GM12874 (cell line): Measurements from ENCODE around the gene SLC6A16.

ENCODE experiments used
- TF ChIP-seq, protein P1 (sequence below): IDR thresholded peaks from 2 replicates; pipeline ENCODE4 v1.5.1; 2011; ENCODE audit warnings: low read depth, mild to moderate bottlenecking, control low read depth, low read length, moderate library complexity; ENCODE audit not compliant: insufficient read depth

The SLC6A16 gene

DNA sequence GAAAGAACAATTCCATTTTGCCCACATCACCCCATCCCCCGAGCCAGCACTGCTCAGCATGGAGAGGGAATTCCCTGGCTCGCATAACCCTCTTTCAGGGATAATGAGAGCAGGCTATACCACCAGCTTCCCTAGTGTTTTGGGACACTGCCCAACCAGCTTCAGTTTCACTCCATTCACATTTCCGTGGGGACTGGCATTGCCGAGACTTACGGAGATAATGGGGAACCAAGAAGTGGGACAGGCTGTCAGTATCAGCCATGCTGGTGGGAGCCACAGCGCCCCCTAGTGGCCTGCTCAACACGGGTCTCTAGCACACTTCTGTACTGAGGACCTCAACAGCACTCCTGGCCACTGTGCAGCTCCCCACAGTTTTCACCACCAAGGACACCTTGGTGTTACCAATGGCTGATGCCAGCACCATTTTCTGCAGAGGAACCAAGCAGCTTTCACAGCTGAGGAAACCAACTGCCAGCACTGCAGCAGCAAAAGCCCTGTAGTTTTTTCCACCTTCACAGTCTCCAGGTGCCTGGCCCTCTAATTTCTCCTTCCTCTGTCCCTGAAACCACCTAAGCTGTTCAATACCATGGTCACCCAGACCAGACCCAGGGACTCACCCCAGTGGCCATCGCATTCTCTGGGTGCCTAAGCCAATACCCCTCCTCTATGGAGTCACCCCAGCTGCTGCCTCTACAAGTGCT, 23.7 kb downstream of the SLC6A16 start:
- TF ChIP-seq, protein P1, sequence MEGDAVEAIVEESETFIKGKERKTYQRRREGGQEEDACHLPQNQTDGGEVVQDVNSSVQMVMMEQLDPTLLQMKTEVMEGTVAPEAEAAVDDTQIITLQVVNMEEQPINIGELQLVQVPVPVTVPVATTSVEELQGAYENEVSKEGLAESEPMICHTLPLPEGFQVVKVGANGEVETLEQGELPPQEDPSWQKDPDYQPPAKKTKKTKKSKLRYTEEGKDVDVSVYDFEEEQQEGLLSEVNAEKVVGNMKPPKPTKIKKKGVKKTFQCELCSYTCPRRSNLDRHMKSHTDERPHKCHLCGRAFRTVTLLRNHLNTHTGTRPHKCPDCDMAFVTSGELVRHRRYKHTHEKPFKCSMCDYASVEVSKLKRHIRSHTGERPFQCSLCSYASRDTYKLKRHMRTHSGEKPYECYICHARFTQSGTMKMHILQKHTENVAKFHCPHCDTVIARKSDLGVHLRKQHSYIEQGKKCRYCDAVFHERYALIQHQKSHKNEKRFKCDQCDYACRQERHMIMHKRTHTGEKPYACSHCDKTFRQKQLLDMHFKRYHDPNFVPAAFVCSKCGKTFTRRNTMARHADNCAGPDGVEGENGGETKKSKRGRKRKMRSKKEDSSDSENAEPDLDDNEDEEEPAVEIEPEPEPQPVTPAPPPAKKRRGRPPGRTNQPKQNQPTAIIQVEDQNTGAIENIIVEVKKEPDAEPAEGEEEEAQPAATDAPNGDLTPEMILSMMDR = peak; percentile 99

DNA sequence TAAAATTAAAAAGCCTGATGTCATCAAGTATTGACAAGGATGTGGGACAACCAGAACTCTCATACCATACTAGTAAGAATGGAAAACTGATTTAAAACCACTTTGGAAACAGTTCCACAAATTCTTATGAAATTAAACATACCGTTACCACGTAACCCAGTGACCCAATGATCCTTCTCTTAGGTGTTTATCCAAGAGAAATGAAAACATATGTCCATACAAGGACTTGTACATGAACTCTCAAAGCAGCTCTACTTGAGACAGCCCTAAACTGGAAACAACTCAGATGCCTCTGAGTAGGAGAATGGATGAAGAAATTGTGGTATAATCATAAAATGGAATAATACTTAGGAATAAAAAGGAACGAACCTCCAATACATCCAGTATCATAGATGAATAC, 27.6 kb downstream of the SLC6A16 start:
- TF ChIP-seq, protein P1 = no peak

DNA sequence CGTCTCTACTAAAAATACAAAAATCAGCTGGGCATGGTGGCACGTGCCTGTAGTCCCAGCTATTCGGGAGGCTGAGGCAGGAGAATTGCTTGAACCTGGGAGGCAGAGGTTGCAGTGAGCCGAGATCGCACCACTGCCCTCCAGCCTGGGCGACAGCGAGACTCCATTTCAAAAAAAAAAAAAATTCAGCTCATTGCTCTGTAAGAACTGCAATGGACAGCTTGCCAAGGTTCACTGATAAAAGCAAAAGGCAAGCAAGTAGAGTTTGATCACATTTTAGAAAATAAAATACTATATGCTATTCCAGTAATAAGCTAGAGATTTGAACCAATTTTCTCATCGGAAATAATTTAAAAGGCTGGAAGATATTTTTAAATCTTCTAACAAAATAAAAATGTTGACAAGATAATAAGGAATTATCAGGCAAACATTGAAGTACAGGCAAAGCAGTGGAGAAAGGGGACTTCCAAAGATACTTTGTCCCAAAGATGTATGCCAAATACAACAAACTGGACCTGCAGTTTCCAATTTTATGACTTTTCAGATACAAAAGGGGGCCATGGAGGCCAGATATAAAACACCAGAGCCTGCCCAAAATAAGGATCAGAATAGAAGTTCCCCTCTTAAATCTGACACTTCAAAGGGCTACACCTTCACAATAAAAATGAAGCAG, 29.6 kb downstream of the SLC6A16 start:
- TF ChIP-seq, protein P1 = no peak

DNA sequence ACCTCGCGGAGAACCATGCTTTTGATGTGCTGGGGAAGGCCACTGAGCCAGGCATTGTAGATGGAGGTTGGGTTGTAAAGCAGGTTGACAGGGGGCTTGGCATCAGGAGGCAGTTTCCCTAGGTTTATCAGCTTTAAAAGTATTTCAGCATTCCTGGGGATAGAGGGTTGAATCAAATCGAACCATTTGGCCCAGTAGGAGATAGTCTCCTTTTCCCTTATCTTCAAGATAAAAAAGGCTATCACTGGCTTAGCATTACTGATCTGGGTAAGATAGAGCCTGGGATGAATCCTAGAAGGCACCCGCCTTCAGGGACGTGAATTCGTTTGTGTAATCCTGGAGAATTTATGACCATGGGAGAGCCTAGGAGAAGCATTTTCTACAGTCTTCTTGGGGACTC, 30.6 kb downstream of the SLC6A16 start:
- TF ChIP-seq, protein P1 = no peak

DNA sequence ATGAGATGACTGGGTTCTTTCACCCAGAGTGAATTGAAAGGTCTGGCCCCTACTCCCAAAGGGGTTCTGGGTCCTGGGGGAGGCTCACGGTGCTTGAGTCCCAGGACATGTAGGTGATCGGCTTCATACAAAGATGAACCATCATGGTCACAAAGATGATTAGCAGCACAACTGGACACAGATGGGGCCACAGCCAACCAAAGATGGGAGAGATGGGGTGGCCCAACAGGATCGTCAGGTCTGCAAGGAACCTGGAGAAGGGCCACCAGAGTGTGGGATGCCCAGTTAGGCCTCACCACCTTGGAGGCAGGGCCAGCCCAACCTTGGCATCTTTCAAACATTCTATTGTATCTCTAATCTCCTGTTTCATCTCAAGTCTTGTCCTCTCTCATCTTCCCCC, 34.5 kb downstream of the SLC6A16 start:
- TF ChIP-seq, protein P1 = no peak

DNA sequence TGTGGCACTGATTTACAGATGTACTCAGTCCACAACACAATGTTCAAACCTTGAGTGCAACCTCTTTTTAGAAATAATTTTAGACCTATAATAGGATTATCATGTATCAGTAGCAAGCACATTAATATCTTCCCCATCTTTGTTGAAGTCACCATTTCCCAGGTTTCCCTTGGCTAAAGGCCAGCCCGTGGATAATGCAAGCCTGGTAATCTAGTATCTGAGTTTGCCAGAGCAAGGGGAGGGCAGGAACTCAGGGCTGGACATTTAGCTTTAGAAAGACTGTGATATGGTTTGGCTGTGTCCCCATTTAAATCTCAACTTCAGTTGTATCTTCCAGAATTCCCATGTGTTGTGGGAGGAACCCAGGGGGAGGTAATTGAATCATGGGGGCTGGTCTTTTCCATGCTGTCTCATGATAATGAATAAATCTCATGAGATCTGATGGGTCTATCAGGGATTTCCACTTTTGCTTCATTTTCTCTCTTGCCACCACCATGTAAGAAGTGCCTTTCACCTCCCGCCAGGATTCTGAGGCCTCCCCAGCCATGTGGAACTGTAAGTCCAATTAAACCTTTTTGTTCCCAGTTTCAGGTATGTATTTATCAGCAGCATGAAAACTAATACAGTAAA, 37.7 kb downstream of the SLC6A16 start:
- TF ChIP-seq, protein P1 = no peak

DNA sequence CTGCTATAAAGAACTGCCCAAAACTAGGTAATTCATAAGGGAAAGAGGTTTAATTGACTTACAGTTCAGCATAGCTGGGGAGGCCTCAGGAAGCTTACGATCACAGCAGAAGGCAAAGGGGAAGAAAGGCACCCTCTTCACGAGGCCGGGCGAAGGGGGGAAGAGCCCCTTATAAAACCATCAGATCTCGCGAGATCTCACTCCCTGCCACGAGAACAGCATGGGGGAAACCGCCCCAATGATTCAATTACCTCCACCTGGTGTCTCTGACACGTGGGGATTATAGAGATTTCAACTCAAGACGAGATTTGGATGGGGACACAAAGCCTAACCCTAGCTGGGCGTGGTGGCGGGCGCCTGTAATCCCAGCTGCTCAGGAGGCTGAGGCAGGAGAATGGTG, 42.8 kb downstream of the SLC6A16 start:
- TF ChIP-seq, protein P1 = no peak
